GM18519 (cell line): ENCODE data around the gene PIK3R2.
"Not testable (repeated sequence)": the region's sequence is repeated elsewhere in the genome, so short reads cannot be mapped to it uniquely, and the experiment has no call there.

Source experiments
- ATAC-seq: cut with Tn5 transposase; IDR thresholded peaks from one replicate; pipeline ENCODE4 v1.9.1; 2021; ENCODE audit warnings: mild to moderate bottlenecking, moderate library complexity; ENCODE audit not compliant: unreplicated experiment, low FRiP score

PIK3R2 gene

GRCh38 chr19:18152817-18153555 is at the start of gene PIK3R2:
PIK3R2 (plus strand) TSS chr19:18153163; CDS start chr19:18155880, 2,717 bp downstream.
- peak; percentile 61 for ATAC-seq

- no peak for ATAC-seq
Observed at GRCh38 chr19:18104793-18105131, 48.2 kb upstream of the PIK3R2 start.

GRCh38 chr19:18105259-18105658 is 47.7 kb upstream of the PIK3R2 start:
- not testable (repeated sequence) for ATAC-seq

GRCh38 chr19:18107235-18107634 is 45.7 kb upstream of the PIK3R2 start:
- ATAC-seq: no peak

- ATAC-seq: no peak
Observed at GRCh38 chr19:18108897-18109296, 44.1 kb upstream of the PIK3R2 start.

GRCh38 chr19:18109341-18109732 is 43.6 kb upstream of the PIK3R2 start:
- ATAC-seq: no peak

- ATAC-seq: no peak
Observed at GRCh38 chr19:18109733-18110608, 43.0 kb upstream of the PIK3R2 start.

GRCh38 chr19:18110609-18111232 is 42.2 kb upstream of the PIK3R2 start:
- no peak for ATAC-seq

- ATAC-seq: no peak
Observed at GRCh38 chr19:18112989-18113478, 39.9 kb upstream of the PIK3R2 start.

GRCh38 chr19:18113827-18114226 is 39.1 kb upstream of the PIK3R2 start:
- no peak for ATAC-seq

GRCh38 chr19:18114483-18114882 is 38.5 kb upstream of the PIK3R2 start:
- no peak for ATAC-seq

- ATAC-seq: no peak
Observed at GRCh38 chr19:18117364-18117691, 35.6 kb upstream of the PIK3R2 start.

GRCh38 chr19:18117692-18118378 is 35.1 kb upstream of the PIK3R2 start:
- peak; percentile 79 for ATAC-seq

- no peak for ATAC-seq
Observed at GRCh38 chr19:18118420-18119012, 34.4 kb upstream of the PIK3R2 start.

- no peak for ATAC-seq
Observed at GRCh38 chr19:18119013-18119716, 33.8 kb upstream of the PIK3R2 start.

- ATAC-seq: no peak
Observed at GRCh38 chr19:18119717-18120105, 33.3 kb upstream of the PIK3R2 start.

- no peak for ATAC-seq
Observed at GRCh38 chr19:18120127-18120526, 32.8 kb upstream of the PIK3R2 start.

- no peak for ATAC-seq
Observed at GRCh38 chr19:18121166-18121565, 31.8 kb upstream of the PIK3R2 start.

- ATAC-seq: no peak
Observed at GRCh38 chr19:18122424-18122823, 30.5 kb upstream of the PIK3R2 start.
